ENCODE measurements around the gene PACRG. TPM values are rescaled to one million over a fixed set of nuclear protein-coding genes. Genes with fewer than 3 reads are reported as not detected.

The PACRG gene
- polyA plus RNA-seq, 1 of the 3 experiments (the other 2 are of a cell fraction) = 0.56 TPM

DNA sequence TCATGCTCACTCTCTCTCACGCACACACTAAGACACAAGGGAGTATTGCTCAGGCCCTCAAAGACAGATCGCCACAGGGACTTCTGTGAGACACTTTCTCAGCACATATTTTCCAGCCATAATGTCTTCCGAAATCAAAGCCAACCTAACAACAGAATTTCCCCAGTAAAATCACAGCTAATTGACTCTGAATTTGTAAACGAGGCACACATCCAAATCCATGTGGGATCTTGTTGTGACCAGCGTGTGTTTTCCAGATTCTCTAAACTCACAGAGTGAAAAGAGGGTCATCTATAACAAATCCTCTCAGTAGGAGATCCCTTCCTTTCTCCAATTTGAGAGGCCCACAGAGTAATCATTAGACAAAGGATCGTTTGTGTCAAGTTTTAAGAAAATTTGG is 280.4 kb downstream of the PACRG start:
- Histone ChIP-seq H3K4me3 (ENCODE audit: low read depth in 2 of 2, low read length in 1 of 2) (no peak overlapping the region), H3K9me2 (no peaks in the 10 kb centered on the region), H3K4me2 (no peak overlapping the region), H3F3A (replicated peaks; ENCODE audit: insufficient read depth) (no peaks in the 10 kb centered on the region), H3K9me3 (no peaks in the 10 kb centered on the region), H3K27ac (ENCODE audit: low read depth in 2 of 2, low read length in 1 of 2) (no peak overlapping the region), H3K4me1 (ENCODE audit: control insufficient read depth in 1 of 2, insufficient read depth in 2 of 2, low read depth in 1 of 2, low read length in 1 of 2) (no peaks in the 10 kb centered on the region), H3K9ac (no peak overlapping the region), H3K27me3 (ENCODE audit: insufficient read depth) (no peaks in the 10 kb centered on the region), H3K36me3 (replicated peaks in 1 of 2; ENCODE audit: control insufficient read depth in 1 of 2, insufficient read depth in 2 of 2, low read length in 1 of 2) (no peaks in the 10 kb centered on the region), H3K79me2 (ENCODE audit: insufficient read depth) (no peaks in the 10 kb centered on the region), H4K20me1 (ENCODE audit: insufficient read depth) (no peaks in the 10 kb centered on the region), H2AFZ (ENCODE audit: low read depth) (no peak overlapping the region)
- ChIA-PET POLR2A (no interaction called here), CTCF (interaction anchor here (1.2 kb wide), 1 partner anchor 162 kb away, joined by 3 read pairs; no protein-coding TSS in a partner anchor)
- WGBS (ENCODE audit: low lambda C conversion rate) = 69% methylated on average over 6 of the region's 6 CpGs
- no peak for TF ChIP-seq EP300 (IDR thresholded peaks at IDR 0.05; ENCODE audit: borderline replicate concordance in 1 of 2, low read depth in 1 of 2, low read length in 1 of 2)
- TF ChIP-seq, protein P1, sequence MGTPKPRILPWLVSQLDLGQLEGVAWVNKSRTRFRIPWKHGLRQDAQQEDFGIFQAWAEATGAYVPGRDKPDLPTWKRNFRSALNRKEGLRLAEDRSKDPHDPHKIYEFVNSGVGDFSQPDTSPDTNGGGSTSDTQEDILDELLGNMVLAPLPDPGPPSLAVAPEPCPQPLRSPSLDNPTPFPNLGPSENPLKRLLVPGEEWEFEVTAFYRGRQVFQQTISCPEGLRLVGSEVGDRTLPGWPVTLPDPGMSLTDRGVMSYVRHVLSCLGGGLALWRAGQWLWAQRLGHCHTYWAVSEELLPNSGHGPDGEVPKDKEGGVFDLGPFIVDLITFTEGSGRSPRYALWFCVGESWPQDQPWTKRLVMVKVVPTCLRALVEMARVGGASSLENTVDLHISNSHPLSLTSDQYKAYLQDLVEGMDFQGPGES (IDR thresholded peaks at IDR 0.05; ENCODE audit: low read depth, low read length) = no peak
- no peak for TF ChIP-seq YY1 (IDR thresholded peaks at IDR 0.05; ENCODE audit: low read depth)
- TF ChIP-seq, protein P2, sequence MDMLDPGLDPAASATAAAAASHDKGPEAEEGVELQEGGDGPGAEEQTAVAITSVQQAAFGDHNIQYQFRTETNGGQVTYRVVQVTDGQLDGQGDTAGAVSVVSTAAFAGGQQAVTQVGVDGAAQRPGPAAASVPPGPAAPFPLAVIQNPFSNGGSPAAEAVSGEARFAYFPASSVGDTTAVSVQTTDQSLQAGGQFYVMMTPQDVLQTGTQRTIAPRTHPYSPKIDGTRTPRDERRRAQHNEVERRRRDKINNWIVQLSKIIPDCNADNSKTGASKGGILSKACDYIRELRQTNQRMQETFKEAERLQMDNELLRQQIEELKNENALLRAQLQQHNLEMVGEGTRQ (IDR thresholded peaks at IDR 0.05; ENCODE audit: borderline replicate concordance, low read depth, low read length) = no peak
- no peak for TF ChIP-seq TCF12 (IDR thresholded peaks at IDR 0.05)
- TF ChIP-seq TEAD4 (IDR thresholded peaks at IDR 0.05; ENCODE audit: borderline replicate concordance, insufficient read depth) = no peak
- TF ChIP-seq FOSL2 (IDR thresholded peaks at IDR 0.05; ENCODE audit: borderline replicate concordance, low read depth) = no peak
- no peak for TF ChIP-seq GATA2 (CRISPR knock-in tag; IDR thresholded peaks at IDR 0.05)
- TF ChIP-seq SMC3 (IDR thresholded peaks at IDR 0.05; ENCODE audit: low read depth, low read length) = no peak
- no peak for TF ChIP-seq RCOR1 (IDR thresholded peaks at IDR 0.05; ENCODE audit: low read length)
- TF ChIP-seq POLR2AphosphoS5 (IDR thresholded peaks at IDR 0.05; ENCODE audit: low read depth, low read length) = no peak
- TF ChIP-seq TAF1 (IDR thresholded peaks at IDR 0.05; ENCODE audit: borderline replicate concordance, low read depth, low read length) = no peak
- no peak for TF ChIP-seq NFIC (IDR thresholded peaks at IDR 0.05; ENCODE audit: borderline replicate concordance)
- TF ChIP-seq ELF1 (IDR thresholded peaks at IDR 0.05) = no peak
- no peak for TF ChIP-seq REST (IDR thresholded peaks at IDR 0.05; ENCODE audit: low read depth, low read length)
- no peak for DNase-seq
